ENCODE measurements around the gene MYBPC1.

GRCh38 chr12:101571105-101571504 lies 23.7 kb upstream of the MYBPC1 start:
- TF ChIP-seq CTCF (IDR thresholded peaks at IDR 0.05; ENCODE audit: insufficient read depth, low read length, poor library complexity, severe bottlenecking) (no peak), EZH2phosphoT487 (conservative IDR thresholded peaks at IDR 0.05; ENCODE audit: low read length) (no peak)

All from SU-DHL-6 (cell line).